ENCODE measurements around the gene FAM193B.

Gene FAM193B

GRCh38 chr5:177500685-177501522, 53.5 kb downstream of the FAM193B start:
- DNase-seq (ENCODE audit: low spot score), result peak; percentile 89

- DNase-seq (ENCODE audit: low spot score), result no peak
Measured at GRCh38 chr5:177499842-177500241, 54.5 kb downstream of the FAM193B start.

- DNase-seq (ENCODE audit: low spot score), result peak; percentile 65
Measured at GRCh38 chr5:177498013-177498787, 56.2 kb downstream of the FAM193B start.

- peak; percentile 97 for DNase-seq (ENCODE audit: low spot score)
Measured at GRCh38 chr5:177497292-177498012, 56.9 kb downstream of the FAM193B start, which contains the start of gene PDLIM7. PDLIM7 (minus strand) TSS chr5:177497604; CDS start chr5:177496512, 1,092 bp downstream.

GRCh38 chr5:177496727-177497291, 57.6 kb downstream of the FAM193B start:
- DNase-seq (ENCODE audit: low spot score), result peak; percentile 9

- DNase-seq (ENCODE audit: low spot score), result peak; percentile 15
Measured at GRCh38 chr5:177496070-177496726, 58.2 kb downstream of the FAM193B start.

- DNase-seq (ENCODE audit: low spot score), result no peak
Measured at GRCh38 chr5:177495243-177496060, 58.9 kb downstream of the FAM193B start.

GRCh38 chr5:177494346-177495195, 59.8 kb downstream of the FAM193B start:
- DNase-seq (ENCODE audit: low spot score), result peak; percentile 45

- no peak for DNase-seq (ENCODE audit: low spot score)
Measured at GRCh38 chr5:177493795-177494345, 60.5 kb downstream of the FAM193B start.

- DNase-seq (ENCODE audit: low spot score), result no peak
Measured at GRCh38 chr5:177492841-177493240, 61.5 kb downstream of the FAM193B start.

GRCh38 chr5:177491983-177492746, 62.2 kb downstream of the FAM193B start:
- no peak for DNase-seq (ENCODE audit: low spot score)

GRCh38 chr5:177491429-177491945, 62.9 kb downstream of the FAM193B start:
- peak; percentile 71 for DNase-seq (ENCODE audit: low spot score)

- DNase-seq (ENCODE audit: low spot score), result no peak
Measured at GRCh38 chr5:177490992-177491391, 63.4 kb downstream of the FAM193B start.

GRCh38 chr5:177490311-177490991, 63.9 kb downstream of the FAM193B start:
- DNase-seq (ENCODE audit: low spot score), result no peak

GRCh38 chr5:177489119-177489716, 65.1 kb downstream of the FAM193B start:
- DNase-seq (ENCODE audit: low spot score), result no peak

GRCh38 chr5:177487975-177488374, 66.4 kb downstream of the FAM193B start:
- no peak for DNase-seq (ENCODE audit: low spot score)

GRCh38 chr5:177487144-177487543, 67.2 kb downstream of the FAM193B start:
- no peak for DNase-seq (ENCODE audit: low spot score)

All from hematopoietic multipotent progenitor cell treated with erythropoietin and hydrocortisone succinate and interleukin-3 and kit ligand, for 17 days (in vitro differentiated cells).